Measurements from ENCODE around the gene SRGAP1. TPM values are rescaled to one million over a fixed set of nuclear protein-coding genes. Genes with fewer than 3 reads are reported as not detected.

SRGAP1 gene
- polyA plus RNA-seq, 3 donors from 2014 or later = 0.02 TPM; not detected in 2

- no peaks in the 10 kb centered on the region for H3K4me1 Mint-ChIP-seq
- no peaks in the 10 kb centered on the region for H3K36me3 Mint-ChIP-seq
- no peak overlapping the region for H3K27ac Mint-ChIP-seq
- H3K27me3 Mint-ChIP-seq (ENCODE audit: low read depth in 3 of 3) = peaks cover 0 to 5% (median 1%) of the 10 kb centered on the region in 3 donors
- DNase-seq = no peak
- no peak overlapping the region for H3K4me3 Mint-ChIP-seq
- no peaks in the 10 kb centered on the region for H3K9me3 Mint-ChIP-seq
Measured at GRCh38 chr12:63927511-63927910, 83.0 kb downstream of the SRGAP1 start.

DNA sequence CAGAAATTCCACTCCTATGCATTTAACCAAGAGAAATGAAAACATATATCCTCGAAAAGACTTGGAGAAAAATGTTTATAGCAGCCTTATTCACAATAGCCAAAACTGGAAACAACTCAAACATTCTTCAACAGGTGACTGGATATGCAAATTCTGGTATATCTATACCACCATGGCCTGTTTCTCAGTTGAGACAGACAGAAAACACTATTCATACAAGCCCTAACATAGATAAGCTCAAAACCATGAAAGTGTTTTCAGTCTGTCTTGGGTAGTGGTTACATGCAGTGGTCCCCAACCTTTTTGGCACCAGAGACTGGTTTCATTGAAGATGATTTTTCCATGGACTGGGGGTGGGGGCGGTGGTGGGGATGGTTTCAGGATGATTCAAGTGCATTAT, 83.8 kb downstream of the SRGAP1 start:
- Mint-ChIP-seq H3K4me1 (no peaks in the 10 kb centered on the region), H3K27ac (no peak overlapping the region), H3K9me3 (no peaks in the 10 kb centered on the region)

GRCh38 chr12:63929426-63929825, 84.9 kb downstream of the SRGAP1 start:
- no peaks in the 10 kb centered on the region for H3K4me1 Mint-ChIP-seq
- H3K27ac Mint-ChIP-seq = no peak overlapping the region
- peaks cover 0 to 5% (median 1%) of the 10 kb centered on the region in 3 donors for H3K27me3 Mint-ChIP-seq (ENCODE audit: low read depth in 3 of 3)
- H3K4me3 Mint-ChIP-seq = no peak overlapping the region
- no peak for DNase-seq
- H3K36me3 Mint-ChIP-seq = no peaks in the 10 kb centered on the region
- no peaks in the 10 kb centered on the region for H3K9me3 Mint-ChIP-seq

More for the DNA sequence above, 83.8 kb downstream of the SRGAP1 start:
- Mint-ChIP-seq H3K4me3 (no peak overlapping the region), H3K27me3 (ENCODE audit: low read depth in 3 of 3) (peaks cover 0 to 5% (median 1%) of the 10 kb centered on the region in 3 donors), H3K36me3 (no peaks in the 10 kb centered on the region)
- no peak for DNase-seq

- Mint-ChIP-seq H3K27ac (no peak overlapping the region), H3K36me3 (no peaks in the 10 kb centered on the region), H3K9me3 (peaks cover 0 to 2% (median 0%) of the 10 kb centered on the region in 6 donors), H3K27me3 (ENCODE audit: low read depth in 3 of 3) (peaks cover 0 to 5% (median 1%) of the 10 kb centered on the region in 3 donors), H3K4me3 (no peak overlapping the region), H3K4me1 (no peaks in the 10 kb centered on the region)
- no peak for DNase-seq
Measured at GRCh38 chr12:63930971-63931370, 86.5 kb downstream of the SRGAP1 start.

- H3K4me1 Mint-ChIP-seq = no peaks in the 10 kb centered on the region
- H3K27ac Mint-ChIP-seq = no peak overlapping the region
- peaks cover 0 to 2% (median 0%) of the 10 kb centered on the region in 6 donors for H3K9me3 Mint-ChIP-seq
- no peak overlapping the region for H3K4me3 Mint-ChIP-seq
- no peaks in the 10 kb centered on the region for H3K36me3 Mint-ChIP-seq
- peaks cover 0 to 5% (median under 1%) of the 10 kb centered on the region in 3 donors for H3K27me3 Mint-ChIP-seq (ENCODE audit: low read depth in 3 of 3)
- DNase-seq = no peak
Measured at GRCh38 chr12:63931703-63932102, 87.2 kb downstream of the SRGAP1 start.

GRCh38 chr12:63934936-63935335, 90.4 kb downstream of the SRGAP1 start:
- H3K4me3 Mint-ChIP-seq = no peak overlapping the region
- DNase-seq = no peak
- no peaks in the 10 kb centered on the region for H3K36me3 Mint-ChIP-seq
- no peak overlapping the region for H3K27ac Mint-ChIP-seq
- peaks cover 0 to 2% (median 0%) of the 10 kb centered on the region in 6 donors for H3K9me3 Mint-ChIP-seq
- no peaks in the 10 kb centered on the region for H3K27me3 Mint-ChIP-seq (ENCODE audit: low read depth in 3 of 3)
- no peaks in the 10 kb centered on the region for H3K4me1 Mint-ChIP-seq

- no peak for DNase-seq
Measured at GRCh38 chr12:63935361-63935760, 90.9 kb downstream of the SRGAP1 start.

DNA sequence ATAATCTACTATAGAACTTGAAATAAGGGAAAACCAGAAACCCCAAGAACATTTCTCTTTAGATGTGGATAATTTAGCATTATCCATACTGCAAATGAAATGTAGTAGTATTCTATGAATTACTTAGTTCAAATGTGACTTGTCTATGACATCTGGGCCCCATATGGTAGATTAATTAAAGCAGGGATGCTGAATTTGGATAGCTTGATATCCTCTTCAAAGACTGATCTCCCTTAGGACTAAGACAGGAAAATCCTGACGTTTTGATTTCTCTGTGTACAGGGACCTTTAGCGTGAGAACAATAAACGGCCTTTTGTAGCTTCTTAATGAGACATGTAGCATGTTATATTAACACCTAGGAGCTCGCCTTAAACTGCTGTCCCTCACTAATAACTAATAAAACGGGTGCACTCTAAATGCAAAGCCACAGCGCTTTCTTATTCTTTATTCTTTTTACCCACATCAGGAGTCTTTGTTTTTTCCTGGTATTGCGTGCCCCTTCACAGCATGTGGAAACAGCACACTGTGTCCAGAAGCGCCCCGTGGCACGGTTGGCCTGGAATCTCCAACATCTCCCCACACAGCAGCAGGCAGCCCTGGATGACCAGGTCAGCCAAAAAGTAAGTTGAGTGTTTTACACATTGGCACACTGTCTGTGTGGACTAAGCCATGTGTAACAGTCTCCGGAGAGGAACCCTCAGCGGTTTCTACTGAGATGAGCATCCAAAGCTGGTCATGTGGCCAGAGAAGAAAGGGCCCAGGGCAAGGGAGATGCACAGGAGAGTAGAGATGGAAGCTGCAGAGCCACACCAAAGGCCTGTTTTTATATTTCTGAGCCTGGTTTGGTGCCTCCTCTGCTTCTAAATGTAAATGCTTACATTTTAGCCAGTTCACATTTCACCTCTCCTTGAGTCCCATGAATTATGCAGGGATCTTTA, 93.1 kb downstream of the SRGAP1 start:
- no peaks in the 10 kb centered on the region for H3K4me1 Mint-ChIP-seq
- no peaks in the 10 kb centered on the region for H3K27me3 Mint-ChIP-seq (ENCODE audit: low read depth in 3 of 3)
- no peak overlapping the region for H3K4me3 Mint-ChIP-seq
- H3K9me3 Mint-ChIP-seq = peaks cover 0 to 2% (median 0%) of the 10 kb centered on the region in 6 donors
- no peak overlapping the region for H3K27ac Mint-ChIP-seq
- H3K36me3 Mint-ChIP-seq = no peaks in the 10 kb centered on the region
- DNase-seq = no peak

More at GRCh38 chr12:63935361-63935760, 90.9 kb downstream of the SRGAP1 start:
- Mint-ChIP-seq H3K27me3 (ENCODE audit: low read depth in 3 of 3) (no peaks in the 10 kb centered on the region), H3K9me3 (peaks cover 0 to 2% (median 0%) of the 10 kb centered on the region in 6 donors), H3K27ac (no peak overlapping the region), H3K36me3 (no peaks in the 10 kb centered on the region), H3K4me3 (no peak overlapping the region), H3K4me1 (no peaks in the 10 kb centered on the region)

- Mint-ChIP-seq H3K27ac (no peak overlapping the region), H3K9me3 (peaks cover 0 to 4% (median 0%) of the 10 kb centered on the region in 6 donors), H3K36me3 (no peaks in the 10 kb centered on the region), H3K27me3 (ENCODE audit: low read depth in 3 of 3) (no peaks in the 10 kb centered on the region), H3K4me3 (no peak overlapping the region), H3K4me1 (no peaks in the 10 kb centered on the region)
- DNase-seq = no peak
Measured at GRCh38 chr12:63940310-63941005, 96.0 kb downstream of the SRGAP1 start.

DNA sequence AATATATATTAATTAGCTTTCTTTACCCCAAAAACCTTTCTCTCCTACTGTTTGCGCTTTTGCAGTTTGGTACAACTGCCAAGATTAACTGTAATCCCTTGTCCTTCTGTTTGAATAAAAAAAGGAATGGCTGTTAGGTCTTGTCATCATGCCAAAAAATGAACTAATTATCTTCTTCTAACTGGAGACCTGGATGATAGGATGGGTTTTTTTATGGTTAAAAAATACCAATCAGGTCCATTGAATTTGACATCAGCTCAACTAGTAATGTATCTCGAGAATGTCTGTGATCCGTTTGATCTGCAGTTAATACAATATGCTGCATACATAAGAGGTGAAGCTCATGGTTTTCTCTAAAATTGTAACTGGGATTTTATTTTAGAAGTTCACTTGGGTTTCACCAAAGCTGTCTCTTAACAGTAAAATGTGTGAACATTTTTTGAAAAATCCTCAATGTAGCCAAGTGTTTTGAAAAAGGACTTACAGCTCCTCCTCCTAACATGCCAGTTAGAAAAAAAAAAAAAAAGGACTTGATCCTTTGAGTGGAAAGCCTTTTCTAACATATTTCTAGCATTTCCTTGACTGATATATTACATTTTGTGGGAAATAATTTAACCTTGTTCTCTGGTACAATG, 96.8 kb downstream of the SRGAP1 start:
- DNase-seq = no peak
- Mint-ChIP-seq H3K27ac (no peak overlapping the region), H3K4me3 (no peak overlapping the region), H3K9me3 (peaks cover 0 to 2% (median 0%) of the 10 kb centered on the region in 6 donors), H3K27me3 (ENCODE audit: low read depth in 3 of 3) (no peaks in the 10 kb centered on the region), H3K4me1 (no peaks in the 10 kb centered on the region), H3K36me3 (no peaks in the 10 kb centered on the region)

GRCh38 chr12:63941879-63942278, 97.4 kb downstream of the SRGAP1 start:
- Mint-ChIP-seq H3K4me1 (no peaks in the 10 kb centered on the region), H3K27me3 (ENCODE audit: low read depth in 3 of 3) (no peaks in the 10 kb centered on the region), H3K36me3 (no peaks in the 10 kb centered on the region), H3K27ac (no peak overlapping the region), H3K9me3 (peaks cover 0 to 2% (median 0%) of the 10 kb centered on the region in 6 donors), H3K4me3 (no peak overlapping the region)
- no peak for DNase-seq

- Mint-ChIP-seq H3K27me3 (ENCODE audit: low read depth in 3 of 3) (no peaks in the 10 kb centered on the region), H3K9me3 (peaks cover 0 to 2% (median 0%) of the 10 kb centered on the region in 6 donors), H3K36me3 (no peaks in the 10 kb centered on the region), H3K4me3 (no peak overlapping the region), H3K27ac (no peak overlapping the region), H3K4me1 (no peaks in the 10 kb centered on the region)
- no peak for DNase-seq
Measured at GRCh38 chr12:63942464-63943241, 98.2 kb downstream of the SRGAP1 start.

DNA sequence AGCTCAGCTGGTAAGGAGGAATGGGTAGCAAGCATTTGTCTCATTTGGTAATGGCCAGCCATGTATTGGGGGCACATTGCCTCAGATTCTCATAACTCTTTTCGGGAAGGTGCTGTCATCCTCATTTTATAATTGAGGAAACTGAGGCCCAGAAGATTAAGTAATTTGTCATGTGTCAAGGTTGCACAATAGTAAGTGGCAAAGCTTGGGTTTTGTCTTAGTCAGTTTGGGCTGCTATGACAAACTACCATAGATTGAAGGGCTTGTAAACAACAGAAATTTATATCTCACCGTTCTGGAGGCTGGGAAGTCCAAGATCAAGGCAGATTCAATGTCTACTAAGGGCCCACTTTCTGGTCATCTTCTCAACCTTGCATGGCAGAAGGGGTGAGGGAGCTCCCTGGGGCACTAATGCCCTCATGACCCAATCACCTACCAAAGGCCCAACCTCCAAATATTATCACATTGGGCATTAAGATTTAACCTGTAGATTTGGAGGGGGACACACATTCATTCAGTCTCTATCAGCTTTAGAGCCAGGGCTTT, 99.6 kb downstream of the SRGAP1 start:
- H3K4me3 Mint-ChIP-seq = no peak overlapping the region
- H3K27me3 Mint-ChIP-seq (ENCODE audit: low read depth in 3 of 3) = no peaks in the 10 kb centered on the region
- no peak for DNase-seq
- peaks cover 0 to 2% (median 0%) of the 10 kb centered on the region in 6 donors for H3K9me3 Mint-ChIP-seq
- H3K36me3 Mint-ChIP-seq = no peaks in the 10 kb centered on the region
- H3K27ac Mint-ChIP-seq = no peak overlapping the region
- H3K4me1 Mint-ChIP-seq = no peaks in the 10 kb centered on the region

Data from immature natural killer cell (primary cell).